ENCODE data around the gene NRSN2. TPM values are rescaled to one million over a fixed set of nuclear protein-coding genes. Genes with fewer than 3 reads are reported as not detected.
A peak's percentile ranks its signal among the peaks of the same experiment; 100 is the strongest.

Gene NRSN2
- total RNA-seq, 3 donors from 2014 or later = 9.4 to 22.3 (median 21.8) TPM

- TF ChIP-seq POLR2AphosphoS5 (IDR thresholded peaks at IDR 0.05) (no peak), POLR2A (IDR thresholded peaks at IDR 0.05) (no peak)
- TF ChIP-seq, protein P1, sequence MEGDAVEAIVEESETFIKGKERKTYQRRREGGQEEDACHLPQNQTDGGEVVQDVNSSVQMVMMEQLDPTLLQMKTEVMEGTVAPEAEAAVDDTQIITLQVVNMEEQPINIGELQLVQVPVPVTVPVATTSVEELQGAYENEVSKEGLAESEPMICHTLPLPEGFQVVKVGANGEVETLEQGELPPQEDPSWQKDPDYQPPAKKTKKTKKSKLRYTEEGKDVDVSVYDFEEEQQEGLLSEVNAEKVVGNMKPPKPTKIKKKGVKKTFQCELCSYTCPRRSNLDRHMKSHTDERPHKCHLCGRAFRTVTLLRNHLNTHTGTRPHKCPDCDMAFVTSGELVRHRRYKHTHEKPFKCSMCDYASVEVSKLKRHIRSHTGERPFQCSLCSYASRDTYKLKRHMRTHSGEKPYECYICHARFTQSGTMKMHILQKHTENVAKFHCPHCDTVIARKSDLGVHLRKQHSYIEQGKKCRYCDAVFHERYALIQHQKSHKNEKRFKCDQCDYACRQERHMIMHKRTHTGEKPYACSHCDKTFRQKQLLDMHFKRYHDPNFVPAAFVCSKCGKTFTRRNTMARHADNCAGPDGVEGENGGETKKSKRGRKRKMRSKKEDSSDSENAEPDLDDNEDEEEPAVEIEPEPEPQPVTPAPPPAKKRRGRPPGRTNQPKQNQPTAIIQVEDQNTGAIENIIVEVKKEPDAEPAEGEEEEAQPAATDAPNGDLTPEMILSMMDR (IDR thresholded peaks at IDR 0.05) = no peak
- intact Hi-C loops (cut with DNase I; ENCODE audit: low total_unique reads) = no loop called here
These were observed 33.5 kb upstream of the NRSN2 start for GRCh38 chr20:313402-313801.

GRCh38 chr20:313948-314347 lies 33.0 kb upstream of the NRSN2 start:
- Histone ChIP-seq H3K9me3 (no peaks in the 10 kb centered on the region), H3K36me3 (no peaks in the 10 kb centered on the region), H3K4me3 (no peak overlapping the region), H3K27me3 (no peaks in the 10 kb centered on the region), H3K4me1 (no peaks in the 10 kb centered on the region), H3K27ac (no peak overlapping the region)
- intact Hi-C loops (cut with DNase I; ENCODE audit: low total_unique reads) = no loop called here
- no peak for DNase-seq (ENCODE audit: low spot score in 2 of 2)
- TF ChIP-seq POLR2A (IDR thresholded peaks at IDR 0.05) (no peak), POLR2AphosphoS5 (IDR thresholded peaks at IDR 0.05) (no peak)
- TF ChIP-seq, protein P1 (IDR thresholded peaks at IDR 0.05) = no peak

More at GRCh38 chr20:313402-313801, 33.5 kb upstream of the NRSN2 start:
- DNase-seq (ENCODE audit: low spot score in 2 of 2) = no peak
- H3K9me3 ChIP-seq = no peaks in the 10 kb centered on the region
- no peaks in the 10 kb centered on the region for H3K36me3 ChIP-seq
- H3K4me1 ChIP-seq = no peaks in the 10 kb centered on the region
- H3K27ac ChIP-seq = no peak overlapping the region
- no peaks in the 10 kb centered on the region for H3K27me3 ChIP-seq
- no peak overlapping the region for H3K4me3 ChIP-seq

DNA sequence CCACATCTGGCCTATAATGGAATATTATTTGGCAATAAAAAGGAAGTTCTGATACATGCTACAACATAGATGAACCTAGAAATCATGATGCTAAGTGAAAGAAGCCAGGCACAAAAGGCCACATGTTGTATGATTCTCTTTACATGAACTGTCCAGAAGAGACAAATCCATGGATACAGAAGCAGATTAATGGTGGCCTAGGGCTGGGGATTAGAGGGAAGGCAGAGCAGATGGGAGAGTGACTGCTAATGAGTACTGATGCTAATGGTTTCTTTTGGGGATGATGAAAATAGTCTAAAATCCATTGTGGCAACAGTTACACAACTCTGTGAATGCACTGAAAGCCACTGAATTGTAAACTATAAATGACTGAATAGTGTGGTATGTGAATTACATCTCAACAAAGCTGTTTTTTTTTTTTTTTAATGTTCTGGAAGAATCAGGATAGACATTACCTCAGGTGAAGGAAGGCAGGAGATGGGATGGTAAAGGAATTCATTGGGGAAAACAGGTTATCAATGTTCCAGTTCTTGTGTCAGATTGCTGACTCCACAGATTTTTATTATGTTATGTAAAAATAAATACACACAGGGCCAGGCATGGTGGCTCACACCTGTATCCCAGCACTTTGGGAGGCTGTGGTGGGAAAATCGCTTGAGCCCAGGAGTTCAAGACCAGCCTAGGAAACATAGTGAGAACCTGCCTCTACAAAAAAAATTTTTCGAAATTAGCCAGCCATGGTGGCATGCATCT lies 30.4 kb upstream of the NRSN2 start:
- no peak overlapping the region for H3K4me3 ChIP-seq
- H3K27me3 ChIP-seq = no peaks in the 10 kb centered on the region
- DNase-seq (ENCODE audit: low spot score in 2 of 2) = no peak
- H3K4me1 ChIP-seq = no peaks in the 10 kb centered on the region
- no peaks in the 10 kb centered on the region for H3K36me3 ChIP-seq
- H3K27ac ChIP-seq = no peak overlapping the region
- intact Hi-C loops (cut with DNase I; ENCODE audit: low total_unique reads) = no loop called here
- H3K9me3 ChIP-seq = no peaks in the 10 kb centered on the region
- TF ChIP-seq POLR2A (IDR thresholded peaks at IDR 0.05) (no peak), POLR2AphosphoS5 (IDR thresholded peaks at IDR 0.05) (no peak)
- TF ChIP-seq, protein P1 (IDR thresholded peaks at IDR 0.05) = no peak

DNA sequence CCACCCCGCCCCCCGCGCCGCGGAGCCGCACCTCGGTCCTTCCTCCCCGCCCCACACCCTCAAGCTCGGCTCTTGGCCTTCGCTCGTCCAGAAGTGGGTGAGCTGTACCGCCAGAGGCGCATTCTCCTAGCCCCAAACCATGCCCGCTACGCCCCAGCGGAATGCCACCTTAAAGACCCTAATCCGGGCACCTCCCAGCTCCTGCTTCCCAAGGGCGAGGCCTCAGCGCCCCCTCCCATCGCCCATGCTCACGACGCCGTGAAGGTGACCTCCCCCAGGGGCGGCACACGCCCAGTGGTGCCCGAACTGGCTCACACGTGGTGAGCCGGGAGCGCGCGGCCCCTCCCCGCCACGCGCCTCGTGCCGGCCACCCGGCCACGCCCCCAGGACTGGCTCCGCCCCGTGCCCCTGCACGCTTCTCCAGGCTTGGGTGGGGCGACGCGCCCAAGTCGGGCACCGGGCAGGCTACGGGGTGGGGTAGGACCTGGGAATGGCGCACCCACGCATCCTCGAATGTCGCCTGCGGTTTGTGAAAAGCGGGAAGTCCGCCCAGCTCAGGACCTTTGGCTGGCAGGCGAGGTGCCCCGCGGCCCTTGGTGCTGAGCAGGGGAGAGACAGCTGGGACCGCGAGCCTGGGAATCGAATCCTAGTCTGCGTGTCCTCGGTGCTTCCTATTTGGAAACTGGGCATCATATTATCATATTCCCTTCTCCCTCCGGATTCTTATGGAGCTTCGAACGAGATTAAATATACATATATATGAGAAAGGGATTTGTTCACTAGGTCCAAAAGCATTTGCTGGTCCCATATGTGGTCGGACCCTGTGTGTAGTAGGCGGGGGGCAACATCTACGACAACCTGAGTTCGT lies 22.5 kb upstream of the NRSN2 start:
- Histone ChIP-seq H3K4me3 (peak overlapping the region; percentile 68 to 86 (median 79)), H3K27ac (peak overlapping the region; percentile 88 to 98), H3K4me1 (peaks cover 3 to 4% of the 10 kb centered on the region in 2 donors), H3K9me3 (no peaks in the 10 kb centered on the region), H3K27me3 (no peaks in the 10 kb centered on the region), H3K36me3 (no peaks in the 10 kb centered on the region)
- DNase-seq (ENCODE audit: low spot score in 2 of 2) = peak; percentile 80 to 82
- TF ChIP-seq POLR2A (IDR thresholded peaks at IDR 0.05) (no peak), POLR2AphosphoS5 (IDR thresholded peaks at IDR 0.05) (peak; percentile 49 to 75 (median 56))
- TF ChIP-seq, protein P1 (IDR thresholded peaks at IDR 0.05) = no peak
- intact Hi-C loops (cut with DNase I; ENCODE audit: low total_unique reads) = no loop called here
